HG03575 (cell line): ENCODE measurements around the gene ADAMTS2.

ENCODE experiments used
- ATAC-seq: cut with Tn5 transposase; IDR thresholded peaks from one replicate; pipeline ENCODE4 v1.9.1; 2021; ENCODE audit not compliant: unreplicated experiment, insufficient number of reproducible peaks, low FRiP score; ENCODE audit errors: extremely low read depth

ADAMTS2 gene

GRCh38 chr5:179184521-179185050 lies 160.7 kb downstream of the ADAMTS2 start:
- ATAC-seq: no peak

GRCh38 chr5:179183481-179183880 lies 161.8 kb downstream of the ADAMTS2 start:
- no peak for ATAC-seq

- no peak for ATAC-seq
These were observed 162.7 kb downstream of the ADAMTS2 start for GRCh38 chr5:179182601-179183000.

- ATAC-seq: no peak
These were observed 163.3 kb downstream of the ADAMTS2 start for GRCh38 chr5:179181988-179182387.

GRCh38 chr5:179180921-179181645 lies 164.2 kb downstream of the ADAMTS2 start:
- no peak for ATAC-seq

GRCh38 chr5:179180061-179180610 lies 165.1 kb downstream of the ADAMTS2 start:
- no peak for ATAC-seq

- ATAC-seq: no peak
These were observed 167.3 kb downstream of the ADAMTS2 start for GRCh38 chr5:179177711-179178575.

GRCh38 chr5:179176571-179177230 lies 168.6 kb downstream of the ADAMTS2 start:
- no peak for ATAC-seq

GRCh38 chr5:179176166-179176565 lies 169.1 kb downstream of the ADAMTS2 start:
- no peak for ATAC-seq

GRCh38 chr5:179171816-179172745 lies 173.2 kb downstream of the ADAMTS2 start:
- no peak for ATAC-seq

- ATAC-seq: no peak
These were observed 173.9 kb downstream of the ADAMTS2 start for GRCh38 chr5:179171251-179171815.

GRCh38 chr5:179170606-179171005 lies 174.7 kb downstream of the ADAMTS2 start:
- ATAC-seq: no peak

- no peak for ATAC-seq
These were observed 175.4 kb downstream of the ADAMTS2 start for GRCh38 chr5:179169836-179170235.

- ATAC-seq: no peak
These were observed 176.6 kb downstream of the ADAMTS2 start for GRCh38 chr5:179168664-179169063.

GRCh38 chr5:179167871-179168451 lies 177.3 kb downstream of the ADAMTS2 start:
- ATAC-seq: no peak

GRCh38 chr5:179166886-179167841 lies 178.1 kb downstream of the ADAMTS2 start:
- no peak for ATAC-seq
